GM18526 (cell line): ENCODE measurements around the gene SMCO4.

Source experiments
- POLR2A ChIP-seq: IDR thresholded peaks from 3 replicates; pipeline ENCODE4 v1.6.1; 2011; ENCODE audit not compliant: insufficient read length; ENCODE audit errors: extremely low read depth

SMCO4 gene

GRCh38 chr11:93500759-93501158, 42.4 kb downstream of the SMCO4 start:
- TF ChIP-seq POLR2A = no peak

GRCh38 chr11:93498641-93499040, 44.5 kb downstream of the SMCO4 start:
- TF ChIP-seq POLR2A = no peak

- no peak for TF ChIP-seq POLR2A
Observed at GRCh38 chr11:93498161-93498560, 45.0 kb downstream of the SMCO4 start.

GRCh38 chr11:93497596-93497995, 45.6 kb downstream of the SMCO4 start:
- no peak for TF ChIP-seq POLR2A

GRCh38 chr11:93494357-93494756, 48.8 kb downstream of the SMCO4 start:
- no peak for TF ChIP-seq POLR2A

GRCh38 chr11:93493252-93493897, 49.8 kb downstream of the SMCO4 start:
- no peak for TF ChIP-seq POLR2A

GRCh38 chr11:93492464-93493251, 50.5 kb downstream of the SMCO4 start:
- no peak for TF ChIP-seq POLR2A

GRCh38 chr11:93491973-93492372, 51.2 kb downstream of the SMCO4 start:
- no peak for TF ChIP-seq POLR2A

- TF ChIP-seq POLR2A = no peak
Observed at GRCh38 chr11:93490996-93491618, 52.1 kb downstream of the SMCO4 start.

- no peak for TF ChIP-seq POLR2A
Observed at GRCh38 chr11:93489841-93490240, 53.4 kb downstream of the SMCO4 start.

- TF ChIP-seq POLR2A = no peak
Observed at GRCh38 chr11:93487032-93487483, 56.1 kb downstream of the SMCO4 start.

- TF ChIP-seq POLR2A = no peak
Observed at GRCh38 chr11:93485983-93486382, 57.2 kb downstream of the SMCO4 start.

GRCh38 chr11:93484716-93485115, 58.5 kb downstream of the SMCO4 start:
- no peak for TF ChIP-seq POLR2A

- no peak for TF ChIP-seq POLR2A
Observed at GRCh38 chr11:93482556-93482955, 60.6 kb downstream of the SMCO4 start.

- no peak for TF ChIP-seq POLR2A
Observed at GRCh38 chr11:93481696-93482095, 61.5 kb downstream of the SMCO4 start.

GRCh38 chr11:93481279-93481678, 61.9 kb downstream of the SMCO4 start:
- no peak for TF ChIP-seq POLR2A

GRCh38 chr11:93480756-93481155, 62.4 kb downstream of the SMCO4 start:
- no peak for TF ChIP-seq POLR2A

GRCh38 chr11:93480256-93480655, 62.9 kb downstream of the SMCO4 start:
- no peak for TF ChIP-seq POLR2A
